ENCODE measurements around the gene DDA1. TPM values are rescaled to one million over a fixed set of nuclear protein-coding genes. Genes with fewer than 3 reads are reported as not detected.
A peak's percentile ranks its signal among the peaks of the same experiment; 100 is the strongest.

Gene DDA1
- total RNA-seq, 4 donors from 2014 or later: 13.2 to 58.5 (median 19.9) TPM

DNA sequence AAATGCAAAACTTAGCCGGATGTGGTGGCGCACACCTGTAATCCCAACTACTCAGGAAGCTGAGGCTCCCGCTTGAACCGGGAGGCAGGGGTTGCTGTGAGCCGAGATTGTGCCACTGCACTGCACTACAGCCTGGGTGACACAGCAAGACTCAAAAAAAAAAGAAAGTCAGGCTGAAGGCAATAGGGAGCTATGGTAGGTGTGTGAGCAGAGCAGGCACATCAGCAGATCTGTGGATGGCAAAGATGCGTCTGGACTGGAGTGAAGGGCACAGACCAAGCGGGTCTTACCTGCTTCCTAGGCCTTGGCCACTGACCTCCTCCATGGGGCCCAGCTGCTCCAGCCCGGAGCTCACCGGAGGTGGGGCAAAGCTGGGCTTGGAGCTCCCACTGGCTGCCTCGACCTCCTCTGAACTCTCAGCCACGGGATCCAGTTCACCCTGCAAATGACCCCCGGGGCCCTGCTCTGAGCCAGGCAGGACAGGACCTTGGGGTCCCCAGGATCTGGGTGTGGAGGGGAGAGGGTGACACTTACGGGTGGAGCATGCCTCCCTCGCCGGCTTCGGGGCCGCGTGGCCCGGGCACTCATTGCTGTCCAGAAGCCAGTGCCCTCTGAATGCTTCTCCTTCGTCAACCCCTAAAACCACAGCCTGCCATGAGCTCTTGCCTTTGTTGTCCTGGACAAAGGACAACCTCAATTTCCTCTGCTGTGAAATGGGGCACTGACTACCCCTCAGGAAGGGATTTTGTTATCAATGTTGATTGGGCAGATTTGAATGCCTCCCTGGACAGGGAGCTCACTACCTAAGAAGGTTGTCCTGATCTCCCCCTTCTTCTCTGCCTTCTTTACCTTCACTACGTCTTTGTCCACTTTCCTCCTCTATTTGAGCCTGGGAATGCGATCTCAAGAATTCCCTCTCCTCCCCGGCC lies 45.4 kb upstream of the DDA1 start:
- peak overlapping the region in 1 of 2 donors; percentile 41 for H3K4me3 ChIP-seq
- peaks cover 3 to 15% (median 8%) of the 10 kb centered on the region in 3 donors for H3K4me1 ChIP-seq
- ATAC-seq: no peak
- no peak for TF ChIP-seq EP300 (IDR thresholded peaks at IDR 0.05)
- TF ChIP-seq, protein P1, sequence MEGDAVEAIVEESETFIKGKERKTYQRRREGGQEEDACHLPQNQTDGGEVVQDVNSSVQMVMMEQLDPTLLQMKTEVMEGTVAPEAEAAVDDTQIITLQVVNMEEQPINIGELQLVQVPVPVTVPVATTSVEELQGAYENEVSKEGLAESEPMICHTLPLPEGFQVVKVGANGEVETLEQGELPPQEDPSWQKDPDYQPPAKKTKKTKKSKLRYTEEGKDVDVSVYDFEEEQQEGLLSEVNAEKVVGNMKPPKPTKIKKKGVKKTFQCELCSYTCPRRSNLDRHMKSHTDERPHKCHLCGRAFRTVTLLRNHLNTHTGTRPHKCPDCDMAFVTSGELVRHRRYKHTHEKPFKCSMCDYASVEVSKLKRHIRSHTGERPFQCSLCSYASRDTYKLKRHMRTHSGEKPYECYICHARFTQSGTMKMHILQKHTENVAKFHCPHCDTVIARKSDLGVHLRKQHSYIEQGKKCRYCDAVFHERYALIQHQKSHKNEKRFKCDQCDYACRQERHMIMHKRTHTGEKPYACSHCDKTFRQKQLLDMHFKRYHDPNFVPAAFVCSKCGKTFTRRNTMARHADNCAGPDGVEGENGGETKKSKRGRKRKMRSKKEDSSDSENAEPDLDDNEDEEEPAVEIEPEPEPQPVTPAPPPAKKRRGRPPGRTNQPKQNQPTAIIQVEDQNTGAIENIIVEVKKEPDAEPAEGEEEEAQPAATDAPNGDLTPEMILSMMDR (IDR thresholded peaks at IDR 0.05): no peak
- TF ChIP-seq POLR2A (IDR thresholded peaks at IDR 0.05): no peak
- TF ChIP-seq POLR2AphosphoS5 (IDR thresholded peaks at IDR 0.05): no peak
- H3K27ac ChIP-seq: peak overlapping the region in 3 of 4 donors; percentile 25 to 44 (median 34)
- peaks cover 0 to 8% (median 0%) of the 10 kb centered on the region in 3 donors for H3K9me3 ChIP-seq
- 70 to 90% methylated on average over 2 to 12 of the region's 23 CpGs for WGBS, 2 donors (ENCODE audit: low coverage in 1 of 2)
- no peaks in the 10 kb centered on the region for H3K27me3 ChIP-seq
- peaks cover 0 to 5% of the 10 kb centered on the region in 2 donors for H3K36me3 ChIP-seq

DNA sequence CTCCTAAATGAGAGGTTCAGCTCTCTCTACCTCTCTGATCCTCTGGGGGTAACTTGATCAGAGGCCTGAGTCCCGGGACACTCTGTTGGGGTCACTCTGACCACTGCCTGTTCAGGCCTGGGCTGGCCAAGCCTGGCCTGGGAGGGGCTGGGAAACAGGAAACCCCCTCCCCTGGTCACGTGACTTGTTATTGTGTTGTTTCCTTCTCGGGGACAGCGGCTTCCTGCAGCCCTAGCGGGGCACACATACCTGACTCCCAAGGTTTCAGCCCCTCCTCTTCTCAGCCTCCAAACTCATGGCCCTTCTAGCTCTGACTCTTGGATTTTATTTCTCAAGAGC lies 44.8 kb upstream of the DDA1 start, which contains the start of gene USHBP1:
USHBP1 (minus strand) TSS at position 105 of the 339 bp plus-strand sequence. CDS start 446 bp downstream, outside the sequence.
- Histone ChIP-seq H3K36me3 (peaks cover 0 to 11% of the 10 kb centered on the region in 2 donors), H3K9me3 (peaks cover 0 to 2% (median 0%) of the 10 kb centered on the region in 3 donors), H3K27me3 (no peaks in the 10 kb centered on the region), H3K4me3 (peak within 1 kb of the TSS in 1 of 2 donors; percentile 41), H3K4me1 (peaks cover 3 to 15% (median 8%) of the 10 kb centered on the region in 3 donors), H3K27ac (peak within 1 kb of the TSS in 3 of 4 donors; percentile 25 to 44 (median 34))
- TF ChIP-seq, protein P1 (IDR thresholded peaks at IDR 0.05): no peak
- no peak for TF ChIP-seq POLR2A (IDR thresholded peaks at IDR 0.05)
- TF ChIP-seq POLR2AphosphoS5 (IDR thresholded peaks at IDR 0.05): no peak
- TF ChIP-seq EP300 (IDR thresholded peaks at IDR 0.05): no peak
- 17 to 67% methylated on average over 1 of the region's 5 CpGs for WGBS, 2 donors (ENCODE audit: low coverage in 1 of 2)
- no peak for ATAC-seq

DNA sequence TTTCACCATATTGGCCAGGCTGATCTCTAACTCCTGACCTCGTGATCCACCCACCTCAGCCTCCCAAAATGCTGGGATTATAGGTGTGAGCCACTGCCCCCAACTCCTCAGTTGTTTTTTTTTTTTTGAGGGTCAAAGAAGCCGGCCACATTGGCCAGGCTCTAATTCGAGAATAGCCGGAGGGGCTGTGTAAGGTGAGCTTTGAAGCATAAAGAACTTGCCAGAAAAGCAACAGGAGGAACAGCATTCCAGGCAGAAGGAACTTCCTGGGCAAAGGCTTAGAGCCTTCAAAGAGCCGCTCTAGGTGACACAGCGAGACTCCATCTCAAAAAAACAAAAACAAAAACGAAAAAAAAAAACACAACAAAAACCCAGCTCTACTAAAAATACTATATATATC lies 43.3 kb upstream of the DDA1 start:
- Histone ChIP-seq H3K36me3 (peaks cover 0 to 25% of the 10 kb centered on the region in 2 donors), H3K27ac (peak overlapping the region in 2 of 4 donors; percentile 81 to 84), H3K4me1 (peaks cover 3 to 15% (median 8%) of the 10 kb centered on the region in 3 donors), H3K9me3 (no peaks in the 10 kb centered on the region), H3K4me3 (no peak overlapping the region), H3K27me3 (no peaks in the 10 kb centered on the region)
- no peak for ATAC-seq
- TF ChIP-seq POLR2AphosphoS5 (IDR thresholded peaks at IDR 0.05) (no peak), POLR2A (IDR thresholded peaks at IDR 0.05) (no peak)
- 33 to 83% methylated on average over 1 to 4 of the region's 7 CpGs for WGBS, 2 donors (ENCODE audit: low coverage in 1 of 2)

DNA sequence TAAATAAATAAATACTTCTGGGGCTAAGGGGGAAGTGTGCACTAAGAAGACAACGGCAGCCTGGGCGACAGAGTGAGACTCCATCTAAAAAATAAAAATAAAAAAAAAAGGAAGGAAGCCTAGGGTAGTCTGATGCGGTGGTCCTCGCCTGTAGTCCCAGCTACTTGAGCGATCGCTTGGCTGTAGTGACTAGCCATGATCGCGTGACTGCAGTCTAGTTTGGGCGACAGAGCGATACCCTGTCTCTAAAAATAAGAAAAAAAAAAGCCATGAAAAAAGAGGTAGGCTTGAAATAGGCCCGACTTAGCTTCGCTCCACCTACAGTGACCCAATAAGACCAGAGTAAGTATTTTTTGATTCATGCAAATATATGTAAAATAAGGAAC lies 42.8 kb upstream of the DDA1 start:
- no peaks in the 10 kb centered on the region for H3K27me3 ChIP-seq
- TF ChIP-seq, protein P1 (IDR thresholded peaks at IDR 0.05): no peak
- TF ChIP-seq EP300 (IDR thresholded peaks at IDR 0.05) (no peak), POLR2A (IDR thresholded peaks at IDR 0.05) (no peak), POLR2AphosphoS5 (IDR thresholded peaks at IDR 0.05) (no peak)
- ATAC-seq: no peak
- H3K4me1 ChIP-seq: peaks cover 3 to 15% (median 8%) of the 10 kb centered on the region in 3 donors
- H3K36me3 ChIP-seq: peaks cover 0 to 31% of the 10 kb centered on the region in 2 donors
- WGBS, 2 donors (ENCODE audit: low coverage in 1 of 2): 60 to 65% methylated on average over 5 to 12 of the region's 12 CpGs
- H3K27ac ChIP-seq: peak overlapping the region in 3 of 4 donors; percentile 69 to 84 (median 81)
- H3K4me3 ChIP-seq: no peak overlapping the region
- H3K9me3 ChIP-seq: no peaks in the 10 kb centered on the region

DNA sequence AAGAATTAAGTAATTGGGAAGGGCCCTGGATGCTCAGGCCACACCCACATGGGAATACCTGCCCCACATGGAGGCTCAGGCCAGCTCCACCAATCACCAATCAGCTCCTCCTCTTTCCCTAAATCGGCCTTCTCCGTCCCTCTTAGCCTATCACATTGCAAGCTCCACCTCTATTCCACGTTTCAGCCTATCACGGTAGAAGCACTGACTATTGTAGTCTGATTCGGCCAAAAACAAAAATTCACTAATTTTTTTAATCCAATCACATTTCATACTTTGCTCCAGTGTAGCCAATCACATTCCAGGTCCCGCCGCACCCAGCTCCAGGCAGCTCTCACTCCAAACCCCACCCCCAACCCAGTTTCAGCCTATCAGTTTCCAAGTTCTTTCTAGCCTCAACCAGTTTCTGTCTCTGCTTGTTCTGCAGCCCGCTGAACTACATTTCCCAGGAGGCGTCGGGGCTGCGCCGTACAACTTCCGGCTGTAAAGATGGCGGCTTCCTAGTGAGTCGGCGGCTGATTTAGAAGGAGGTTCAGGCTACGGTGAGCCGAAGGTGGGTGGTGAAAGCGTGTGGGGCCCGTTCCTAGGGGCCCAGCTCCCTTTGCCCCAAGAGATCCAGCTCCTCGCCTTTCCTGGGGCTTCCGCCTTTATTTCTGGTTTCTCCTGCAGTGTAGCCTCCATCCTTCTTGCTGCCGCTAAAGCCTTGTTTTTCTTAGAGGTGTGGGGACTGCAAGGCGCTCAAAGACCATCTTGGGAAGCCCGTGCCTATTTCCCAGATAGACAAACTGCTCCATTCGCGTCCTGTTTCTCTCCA lies 42.2 kb upstream of the DDA1 start, which contains the start of gene BABAM1:
BABAM1 (plus strand) TSS at position 469 of the 814 bp plus-strand sequence. CDS start 1,364 bp downstream, outside the sequence.
- Histone ChIP-seq H3K4me1 (peaks cover 3 to 15% (median 8%) of the 10 kb centered on the region in 3 donors), H3K27me3 (no peaks in the 10 kb centered on the region), H3K9me3 (no peaks in the 10 kb centered on the region), H3K4me3 (peak within 1 kb of the TSS; percentile 68 to 73), H3K27ac (peak within 1 kb of the TSS; percentile 54 to 84 (median 75)), H3K36me3 (peaks cover 0 to 37% of the 10 kb centered on the region in 2 donors)
- peak; percentile 99 for ATAC-seq
- TF ChIP-seq EP300 (IDR thresholded peaks at IDR 0.05) (no peak), POLR2AphosphoS5 (IDR thresholded peaks at IDR 0.05) (peak; percentile 59), POLR2A (IDR thresholded peaks at IDR 0.05) (peak in 1 of 2 donors; percentile 24)
- TF ChIP-seq, protein P1 (IDR thresholded peaks at IDR 0.05): no peak
- WGBS, 2 donors (ENCODE audit: low coverage in 1 of 2): 0% methylated on average over 10 to 18 of the region's 27 CpGs
